SK-N-MC (cell line): Measurements from ENCODE around the gene NDUFS1.
"Not testable (repeated sequence)": the region's sequence is repeated elsewhere in the genome, so short reads cannot be mapped to it uniquely, and the experiment has no call there.

Experiments used
- DNase-seq: peaks from one replicate; pipeline ENCODE4 v3.0.0-alpha.2; 2011; ENCODE audit warnings: low read depth, low spot score
- H3K27ac ChIP-seq: fragments of 200-600 bp; sonication (generic); 2 replicates; pipeline ENCODE4 v1.5.1; 2016; ENCODE audit warnings: mixed run types
- H3K36me3 ChIP-seq: fragments of 200-600 bp; sonication (generic); 2 replicates; pipeline ENCODE4 v1.6.1; 2017; ENCODE audit warnings: antibody characterized with exemption, low read length, mixed read lengths; ENCODE audit not compliant: insufficient read depth
- H3K4me3 ChIP-seq: fragments of 200-600 bp; sonication (generic); 2 replicates; pipeline ENCODE4 v1.5.1; 2016
- H3K9ac ChIP-seq: fragments of 200-600 bp; sonication (generic); 2 replicates; pipeline ENCODE4 v1.8.0; 2017; ENCODE audit warnings: mixed run types, mixed read lengths; ENCODE audit not compliant: insufficient read length
- H3K9me3 ChIP-seq: fragments of 200-600 bp; sonication (generic); 2 replicates; pipeline ENCODE4 v1.6.1; 2017; ENCODE audit warnings: low read depth, mild to moderate bottlenecking, antibody characterized with exemption, low read length, moderate library complexity, mixed read lengths
- EZH2 ChIP-seq: fragments of 200-600 bp; sonication (generic); IDR thresholded peaks from one replicate; pipeline ENCODE4 v1.6.1; 2017; ENCODE audit warnings: antibody characterized with exemption
- FOXP2 ChIP-seq: optimal IDR thresholded peaks from 2 replicates; pipeline ENCODE3; 2011; ENCODE audit warnings: mild to moderate bottlenecking, moderate library complexity; ENCODE audit not compliant: insufficient read depth; ENCODE audit errors: extremely low read length, control extremely low read depth
- POLR2AphosphoS5 ChIP-seq: IDR thresholded peaks from 2 replicates; pipeline ENCODE4 v1.6.1; 2012; ENCODE audit warnings: mild to moderate bottlenecking, low read depth, low read length, borderline replicate concordance

NDUFS1 gene

DNA sequence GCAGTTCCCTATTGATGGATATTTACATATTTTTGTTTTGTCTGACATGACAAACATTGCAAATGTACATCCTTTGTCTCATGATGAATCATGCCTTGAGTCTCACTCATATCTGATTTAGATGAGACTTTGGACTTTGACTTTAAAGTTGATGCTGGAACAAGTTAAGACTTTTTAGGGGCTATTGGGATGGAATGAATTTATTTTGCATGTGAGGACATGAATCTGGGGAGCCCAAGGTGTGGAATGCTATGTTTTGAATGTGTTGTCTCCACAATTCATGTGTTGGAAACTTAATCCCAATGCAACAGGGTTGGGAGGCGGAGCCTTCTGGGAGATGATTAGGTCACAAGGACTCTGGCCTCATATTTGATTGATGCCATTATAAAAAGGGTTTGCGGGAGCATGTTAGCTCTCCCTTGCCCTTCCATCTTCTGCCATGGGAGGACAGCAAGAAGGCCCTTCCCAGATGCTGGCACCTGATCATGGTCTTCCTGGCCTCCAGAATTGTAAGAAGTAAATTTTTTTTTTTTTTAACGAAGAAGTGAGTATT lies 44.1 kb downstream of the NDUFS1 start:
- Histone ChIP-seq H3K36me3 (peaks cover 16% of the 10 kb centered on the region), H3K4me3 (no peak overlapping the region), H3K27ac (no peak overlapping the region), H3K9me3 (no peaks in the 10 kb centered on the region), H3K9ac (no peak overlapping the region)
- no peak for TF ChIP-seq POLR2AphosphoS5
- no peak for TF ChIP-seq EZH2
- TF ChIP-seq FOXP2, result no peak
- no peak for DNase-seq

DNA sequence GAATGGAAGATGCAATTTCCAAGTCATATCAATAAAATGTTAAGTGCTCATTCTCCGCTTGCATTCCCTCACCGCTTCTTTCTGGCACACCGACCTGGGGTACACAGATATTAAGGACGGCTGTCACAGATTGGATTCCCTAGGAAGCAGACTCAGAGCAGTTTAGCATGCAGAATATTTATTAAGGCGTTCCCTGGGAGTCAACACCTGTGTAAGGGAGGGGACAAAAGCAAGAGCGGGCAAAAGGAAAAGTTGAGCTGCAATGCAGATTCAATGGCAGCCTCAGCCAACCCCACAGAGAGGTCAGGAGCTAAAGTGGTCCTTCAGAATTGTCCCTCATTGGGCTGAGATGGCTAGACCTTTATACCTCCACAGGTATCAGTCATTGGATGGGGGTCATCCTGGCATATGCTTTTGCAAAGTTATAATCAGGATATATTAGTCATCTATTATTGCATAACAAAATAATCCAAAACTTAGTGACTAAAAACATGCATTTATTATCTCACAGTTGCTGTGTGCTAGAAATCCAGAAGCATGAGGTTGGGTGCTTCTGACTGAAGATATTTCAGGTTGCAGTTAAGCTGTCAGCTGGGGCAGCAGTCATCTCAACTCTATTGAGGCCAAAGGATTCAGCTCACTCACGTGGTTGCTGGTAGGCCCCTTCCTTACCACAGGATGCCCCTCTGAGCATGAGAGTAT lies 46.2 kb downstream of the NDUFS1 start:
- DNase-seq, result no peak
- Histone ChIP-seq H3K4me3 (no peak overlapping the region), H3K9me3 (no peaks in the 10 kb centered on the region), H3K36me3 (peaks cover 11% of the 10 kb centered on the region), H3K27ac (no peak overlapping the region), H3K9ac (no peak overlapping the region)
- no peak for TF ChIP-seq FOXP2
- TF ChIP-seq POLR2AphosphoS5, result no peak
- no peak for TF ChIP-seq EZH2

DNA sequence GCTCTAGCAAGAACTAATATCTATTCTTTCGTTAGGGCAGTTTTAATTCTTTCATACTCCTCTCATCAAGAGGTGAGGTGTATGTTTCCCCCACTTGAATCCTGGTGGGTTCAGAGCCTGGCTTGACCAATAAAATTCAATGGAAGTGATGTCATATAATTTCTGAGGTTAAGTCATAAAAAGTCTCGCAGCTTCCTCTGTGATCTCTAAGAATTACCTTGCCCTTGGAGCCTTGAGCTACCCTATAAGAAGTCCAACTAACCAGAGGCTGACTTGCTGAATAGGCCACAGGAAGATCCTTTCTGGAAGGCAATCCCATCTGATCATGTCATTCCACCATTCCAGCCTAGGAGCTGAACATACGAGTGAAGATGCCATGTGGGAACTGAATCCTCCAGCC lies 47.1 kb downstream of the NDUFS1 start:
- Histone ChIP-seq H3K36me3 (peaks cover 3% of the 10 kb centered on the region), H3K9ac (no peak overlapping the region), H3K27ac (no peak overlapping the region), H3K4me3 (no peak overlapping the region), H3K9me3 (no peaks in the 10 kb centered on the region)
- no peak for DNase-seq
- TF ChIP-seq EZH2, result no peak
- no peak for TF ChIP-seq POLR2AphosphoS5
- no peak for TF ChIP-seq FOXP2

DNA sequence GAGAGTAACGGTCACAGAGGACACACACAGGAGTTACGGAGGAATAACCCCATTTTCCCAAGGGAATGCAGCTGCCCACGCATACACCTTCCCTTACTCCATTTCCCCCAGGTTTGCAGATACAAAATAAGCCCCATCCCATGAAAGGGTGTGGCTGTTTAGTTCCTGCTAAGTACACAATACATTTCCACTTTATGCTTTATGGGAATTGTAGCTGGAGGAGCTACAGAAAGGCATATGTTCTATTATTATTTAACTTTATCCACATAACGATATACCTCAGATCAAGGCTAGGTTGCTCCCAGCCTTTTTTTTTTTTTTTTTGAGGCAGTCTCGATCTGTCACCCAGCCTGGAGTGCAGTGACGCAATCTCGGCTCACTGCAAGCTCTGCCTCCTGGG lies 50.5 kb downstream of the NDUFS1 start:
- H3K36me3 ChIP-seq, result peaks cover 3% of the 10 kb centered on the region; the same call in 1 of the 2 replicates
- DNase-seq, result no peak
- H3K27ac ChIP-seq, result no peak overlapping the region
- no peak for TF ChIP-seq EZH2
- TF ChIP-seq POLR2AphosphoS5, result no peak
- no peak for TF ChIP-seq FOXP2
- H3K4me3 ChIP-seq, result no peak overlapping the region
- H3K9ac ChIP-seq, result no peak overlapping the region
- H3K9me3 ChIP-seq, result no peaks in the 10 kb centered on the region

DNA sequence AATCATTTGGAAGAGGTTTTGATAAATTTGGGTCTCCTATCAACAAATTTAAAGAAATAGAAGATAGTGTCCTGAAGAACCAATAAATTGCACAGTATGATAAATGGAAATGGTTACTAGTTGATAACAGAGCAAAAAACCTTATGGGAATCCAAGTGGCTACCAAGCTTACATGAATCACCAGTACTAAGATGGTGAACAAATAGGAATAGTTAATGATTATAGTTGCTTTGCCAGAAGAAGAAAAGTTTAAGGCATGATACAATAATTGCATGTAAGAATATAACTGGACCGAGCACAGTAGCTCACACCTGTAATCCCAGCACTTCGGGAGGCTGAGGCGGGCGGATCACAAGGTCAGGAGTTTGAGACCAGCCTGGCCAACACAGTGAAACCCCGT lies 53.7 kb downstream of the NDUFS1 start:
- DNase-seq, result no peak
- Histone ChIP-seq H3K9ac (no peak overlapping the region), H3K4me3 (no peak overlapping the region), H3K36me3 (no peaks in the 10 kb centered on the region), H3K27ac (no peak overlapping the region), H3K9me3 (no peaks in the 10 kb centered on the region)
- TF ChIP-seq POLR2AphosphoS5, result no peak
- no peak for TF ChIP-seq EZH2
- no peak for TF ChIP-seq FOXP2

DNA sequence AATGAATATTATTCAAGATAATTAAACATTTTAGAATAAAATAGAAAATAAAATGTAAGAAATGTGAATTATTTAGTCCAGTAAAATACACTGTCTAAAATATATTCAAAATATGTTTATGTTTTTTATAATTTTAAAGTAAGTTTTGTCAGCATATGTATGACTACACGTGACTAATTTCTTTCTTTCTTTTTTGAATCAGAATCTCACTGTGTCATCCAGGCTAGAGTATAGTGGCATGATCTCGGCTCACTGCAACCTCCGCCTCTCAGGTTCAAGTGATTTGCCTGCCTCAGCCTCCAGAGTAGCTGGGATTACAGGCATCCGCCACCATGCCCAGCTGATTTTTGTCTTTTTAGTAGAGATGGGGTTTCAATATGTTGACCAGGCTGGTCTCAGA lies 54.2 kb downstream of the NDUFS1 start:
- no peak overlapping the region for H3K4me3 ChIP-seq
- no peak for DNase-seq
- H3K9ac ChIP-seq, result no peak overlapping the region

DNA sequence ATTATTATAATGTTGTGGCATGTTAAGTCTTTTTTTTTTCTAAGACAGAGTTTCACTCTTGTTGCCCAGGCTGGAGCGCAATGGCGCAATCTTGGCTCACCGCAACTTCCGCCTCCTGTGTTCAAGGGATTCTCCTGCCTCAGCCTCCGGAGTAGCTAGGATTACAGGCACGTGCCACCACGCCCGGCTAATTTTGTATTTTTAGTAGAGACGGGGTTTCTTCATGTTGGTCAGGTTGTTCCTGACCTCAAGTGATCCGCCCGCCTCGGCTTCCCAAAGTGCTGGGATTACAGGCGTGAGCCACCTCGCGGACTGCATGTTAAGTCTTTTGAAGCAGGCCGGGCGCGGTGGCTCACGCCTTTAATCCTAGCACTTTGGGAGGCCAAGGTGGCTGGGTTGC lies 60.4 kb downstream of the NDUFS1 start:
- not testable (repeated sequence) for H3K9me3 ChIP-seq, H3K9ac ChIP-seq, H3K36me3 ChIP-seq, H3K27ac ChIP-seq, DNase-seq, H3K4me3 ChIP-seq

More for the DNA sequence above, 54.2 kb downstream of the NDUFS1 start:
- Histone ChIP-seq H3K36me3 (no peaks in the 10 kb centered on the region), H3K27ac (no peak overlapping the region), H3K9me3 (no peaks in the 10 kb centered on the region)
- TF ChIP-seq FOXP2, result no peak
- no peak for TF ChIP-seq POLR2AphosphoS5
- TF ChIP-seq EZH2, result no peak

DNA sequence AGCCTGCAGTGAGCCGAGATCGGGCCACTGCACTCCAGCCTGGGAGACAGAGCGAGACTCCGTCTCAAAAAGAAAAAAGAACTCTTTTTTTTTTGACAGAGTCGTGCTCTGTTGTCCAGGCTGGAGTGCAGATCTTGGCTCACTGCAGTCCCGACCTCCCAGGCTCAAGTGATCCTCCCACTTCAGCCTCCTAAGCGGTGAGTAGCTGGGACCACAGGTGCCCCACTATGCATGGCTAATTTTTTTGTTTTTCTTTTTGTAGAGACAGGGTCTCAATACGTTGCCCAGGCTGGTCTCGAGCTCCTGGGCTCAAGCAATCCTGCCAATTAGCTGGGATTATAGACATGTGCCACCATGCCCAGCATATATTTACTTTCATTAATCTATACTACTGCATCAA lies 60.8 kb downstream of the NDUFS1 start:
- no peak for DNase-seq
- no peak overlapping the region for H3K9ac ChIP-seq
- no peak overlapping the region for H3K27ac ChIP-seq
- H3K36me3 ChIP-seq, result no peaks in the 10 kb centered on the region
- H3K4me3 ChIP-seq, result no peak overlapping the region
- H3K9me3 ChIP-seq, result no peaks in the 10 kb centered on the region
- TF ChIP-seq FOXP2 (no peak), POLR2AphosphoS5 (no peak), EZH2 (no peak)

DNA sequence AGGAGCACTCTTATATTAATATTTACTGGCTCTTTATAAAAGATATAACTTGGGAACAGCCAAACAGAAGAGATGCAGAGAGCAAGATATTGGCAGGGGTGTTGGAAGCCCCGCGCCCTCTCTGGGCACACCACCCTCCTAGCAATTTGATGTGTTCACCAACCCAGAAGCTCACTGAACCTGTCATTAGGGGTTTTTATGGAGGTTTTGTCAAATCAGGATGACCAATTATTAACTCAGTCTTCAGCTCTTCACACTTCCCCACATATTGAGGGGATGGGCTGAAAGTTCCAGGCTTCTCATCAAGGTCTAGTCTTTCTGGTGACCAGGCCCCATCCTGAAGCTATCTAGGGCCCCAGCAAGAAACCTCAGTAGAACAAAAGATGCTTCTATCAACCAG lies 62.4 kb downstream of the NDUFS1 start:
- no peak for TF ChIP-seq EZH2
- no peak for TF ChIP-seq POLR2AphosphoS5
- TF ChIP-seq FOXP2, result no peak
- no peak for DNase-seq
- H3K36me3 ChIP-seq, result no peaks in the 10 kb centered on the region
- H3K27ac ChIP-seq, result no peak overlapping the region
- H3K9me3 ChIP-seq, result no peaks in the 10 kb centered on the region
- no peak overlapping the region for H3K4me3 ChIP-seq
- H3K9ac ChIP-seq, result no peak overlapping the region
